A673 (cell line): ENCODE results near the gene OTOG. TPM values are rescaled to one million over a fixed set of nuclear protein-coding genes. Genes with fewer than 3 reads are reported as not detected.

Source experiments
- BruUV-seq: library from RNA; stranded (reverse); fragments of 400-500 nt; replicated peaks from 2 replicates; lab custom pipeline; 2021; lab: Mats Ljungman, UMichigan
- CTCF ChIA-PET: fragments of 300-600 bp; sonication (Branson Sonifier 250); formaldehyde crosslinking; loops from one replicate; lab custom pipeline; 2022; ENCODE audit warnings: antibody characterized with exemption; lab: Charles Lee
- POLR2A ChIA-PET: fragments of 300-600 bp; sonication (Branson Sonifier 250); formaldehyde crosslinking; loops from one replicate; lab custom pipeline; 2022; ENCODE audit warnings: antibody characterized with exemption; ENCODE audit not compliant: low non-redundant PET; lab: Charles Lee
- DNase-seq: peaks from one replicate; pipeline ENCODE4 v3.0.0-alpha.2; 2015; ENCODE audit warnings: low spot score
- H3K27ac ChIP-seq: fragments of 200-600 bp; sonication (generic); 2 replicates; pipeline ENCODE4 v1.5.1; 2016; ENCODE audit warnings: mixed run types, low read depth, mild to moderate bottlenecking, mixed read lengths, antibody characterized with exemption, low read length; ENCODE audit not compliant: poor library complexity, severe bottlenecking
- H3K27me3 ChIP-seq: fragments of 200-600 bp; sonication (generic); replicated peaks from 2 replicates; pipeline ENCODE4 v1.6.1; 2017; ENCODE audit warnings: mixed run types, low read depth, mild to moderate bottlenecking, mixed read lengths, antibody characterized with exemption, low read length; ENCODE audit not compliant: insufficient read depth, poor library complexity
- H3K36me3 ChIP-seq: fragments of 200-600 bp; sonication (generic); 2 replicates; pipeline ENCODE4 v1.6.1; 2016; ENCODE audit warnings: mixed run types, mild to moderate bottlenecking, mixed read lengths, antibody characterized with exemption, low read length; ENCODE audit not compliant: insufficient read depth, poor library complexity, severe bottlenecking
- H3K4me1 ChIP-seq: fragments of 200-600 bp; sonication (generic); 2 replicates; pipeline ENCODE4 v1.6.1; 2017; ENCODE audit warnings: mixed run types, mild to moderate bottlenecking, mixed read lengths, antibody characterized with exemption, low read length; ENCODE audit not compliant: insufficient read depth, poor library complexity, severe bottlenecking
- H3K4me3 ChIP-seq: fragments of 200-600 bp; sonication (generic); 2 replicates; pipeline ENCODE4 v1.5.1; 2016; ENCODE audit warnings: low read depth, mixed run types, mild to moderate bottlenecking, mixed read lengths, low read length; ENCODE audit not compliant: poor library complexity, severe bottlenecking
- H3K9me3 ChIP-seq: fragments of 200-600 bp; sonication (generic); 2 replicates; pipeline ENCODE4 v1.6.1; 2016; ENCODE audit warnings: mixed run types, low read depth, mild to moderate bottlenecking, mixed read lengths, antibody characterized with exemption, low read length; ENCODE audit not compliant: poor library complexity, severe bottlenecking
- EZH2 ChIP-seq: fragments of 200-600 bp; sonication (generic); IDR thresholded peaks from 2 replicates; pipeline ENCODE4 v1.6.1; 2017; ENCODE audit warnings: borderline replicate concordance, low read depth, mild to moderate bottlenecking, mixed read lengths, antibody characterized with exemption, low read length; ENCODE audit not compliant: poor library complexity, severe bottlenecking
- intact Hi-C: fragments of 100-400 bp; cut with micrococcal nuclease; formaldehyde crosslinking; loops from one replicate; pipeline ENCODE4 v1.10.0; 2022; ENCODE audit not compliant: unreplicated experiment
- total RNA-seq: library from RNA; stranded (reverse); gene quantifications from 2 replicates; pipeline ENCODE4 v1.2.3, GENCODE V29; 2021
- TF ChIP-seq, protein P1 (sequence below): fragments of 300-800, 200-600 bp; sonication (generic); conservative IDR thresholded peaks from 2 replicates; pipeline ENCODE4 v1.5.1; 2017; ENCODE audit warnings: low read depth, mild to moderate bottlenecking, antibody characterized with exemption, low read length, moderate library complexity, mixed read lengths

OTOG gene
- total RNA-seq, 1 experiment from 2014 or later, result not detected

DNA sequence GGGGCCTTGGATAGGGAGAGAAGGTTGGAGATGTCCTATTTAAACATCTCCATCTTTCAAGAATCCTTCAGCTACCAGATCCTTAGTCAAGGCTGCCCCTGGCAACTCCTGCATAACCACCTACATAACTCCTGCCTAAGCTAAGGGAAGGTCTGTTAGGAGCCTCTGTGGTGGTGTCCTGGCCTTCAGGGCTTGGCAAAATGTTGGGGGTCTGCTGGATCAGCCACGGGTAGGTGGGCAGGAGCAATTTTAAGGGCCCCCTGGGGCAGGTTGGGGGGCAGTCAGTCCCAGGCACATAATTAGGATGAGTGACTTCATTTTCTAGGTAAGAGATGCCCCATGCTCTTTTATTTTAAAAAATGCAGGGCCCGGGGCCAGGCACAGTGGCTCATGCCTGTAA, 28.7 kb upstream of the OTOG start:
- DNase-seq, result no peak
- no peaks in the 10 kb centered on the region for H3K36me3 ChIP-seq
- BruUV-seq, result no TSS peak
- no peak overlapping the region for H3K27ac ChIP-seq
- H3K9me3 ChIP-seq, result no peaks in the 10 kb centered on the region
- ChIA-PET CTCF (no interaction called here), POLR2A (no interaction called here)
- TF ChIP-seq, protein P1, sequence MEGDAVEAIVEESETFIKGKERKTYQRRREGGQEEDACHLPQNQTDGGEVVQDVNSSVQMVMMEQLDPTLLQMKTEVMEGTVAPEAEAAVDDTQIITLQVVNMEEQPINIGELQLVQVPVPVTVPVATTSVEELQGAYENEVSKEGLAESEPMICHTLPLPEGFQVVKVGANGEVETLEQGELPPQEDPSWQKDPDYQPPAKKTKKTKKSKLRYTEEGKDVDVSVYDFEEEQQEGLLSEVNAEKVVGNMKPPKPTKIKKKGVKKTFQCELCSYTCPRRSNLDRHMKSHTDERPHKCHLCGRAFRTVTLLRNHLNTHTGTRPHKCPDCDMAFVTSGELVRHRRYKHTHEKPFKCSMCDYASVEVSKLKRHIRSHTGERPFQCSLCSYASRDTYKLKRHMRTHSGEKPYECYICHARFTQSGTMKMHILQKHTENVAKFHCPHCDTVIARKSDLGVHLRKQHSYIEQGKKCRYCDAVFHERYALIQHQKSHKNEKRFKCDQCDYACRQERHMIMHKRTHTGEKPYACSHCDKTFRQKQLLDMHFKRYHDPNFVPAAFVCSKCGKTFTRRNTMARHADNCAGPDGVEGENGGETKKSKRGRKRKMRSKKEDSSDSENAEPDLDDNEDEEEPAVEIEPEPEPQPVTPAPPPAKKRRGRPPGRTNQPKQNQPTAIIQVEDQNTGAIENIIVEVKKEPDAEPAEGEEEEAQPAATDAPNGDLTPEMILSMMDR, result no peak
- no peak for TF ChIP-seq EZH2
- intact Hi-C loops, result no loop called here
- no peaks in the 10 kb centered on the region for H3K4me1 ChIP-seq
- H3K4me3 ChIP-seq, result no peak overlapping the region
- no peaks in the 10 kb centered on the region for H3K27me3 ChIP-seq

DNA sequence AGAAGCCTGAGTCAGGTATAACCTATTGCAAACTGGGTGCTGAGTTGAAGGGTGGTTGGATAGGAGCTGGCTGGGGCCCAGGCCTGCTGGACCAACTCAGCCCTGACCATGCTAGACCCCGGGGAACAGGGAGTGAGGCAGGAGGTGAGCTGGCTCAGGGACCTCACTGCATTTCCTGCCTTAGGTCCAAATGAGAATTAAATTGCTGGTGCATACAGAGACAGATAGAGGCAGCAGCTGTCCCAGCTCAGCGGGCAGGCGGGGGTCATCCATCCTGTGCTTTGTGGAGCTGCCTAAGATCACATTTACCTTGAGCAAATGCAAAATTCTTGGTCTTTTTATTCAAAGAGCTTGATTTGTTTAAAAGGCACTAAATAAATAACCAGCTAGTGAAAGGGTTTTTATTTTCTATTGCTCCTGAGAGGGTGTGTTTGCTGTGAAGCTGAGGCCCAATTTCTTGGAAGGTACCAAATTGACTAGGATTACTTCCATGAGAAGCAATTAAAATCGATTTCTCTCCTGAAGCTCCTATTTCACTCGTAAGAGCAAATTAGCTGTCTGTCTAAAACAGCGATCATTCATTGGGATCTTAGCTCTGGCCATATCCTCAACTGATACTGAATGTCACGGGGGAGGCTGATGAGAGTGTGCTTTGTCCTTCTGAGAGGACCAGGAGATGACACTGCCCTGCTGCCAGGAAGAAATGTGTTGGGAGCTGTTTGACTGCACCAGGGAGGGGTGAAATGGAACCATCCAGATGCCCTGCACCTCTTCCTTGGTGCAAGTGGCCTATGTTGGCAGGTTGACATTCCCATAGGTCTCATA, 27.8 kb upstream of the OTOG start:
- Histone ChIP-seq H3K27me3 (no peaks in the 10 kb centered on the region), H3K4me3 (no peak overlapping the region), H3K36me3 (no peaks in the 10 kb centered on the region), H3K9me3 (no peaks in the 10 kb centered on the region), H3K4me1 (no peaks in the 10 kb centered on the region), H3K27ac (no peak overlapping the region)
- POLR2A ChIA-PET, result no interaction called here
- intact Hi-C loops, result no loop called here
- no peak for TF ChIP-seq EZH2
- BruUV-seq, result no TSS peak
- DNase-seq, result no peak
- CTCF ChIA-PET, result interaction anchor here (0.7 kb wide), 1 partner anchor 15 kb away, joined by 3 read pairs; no protein-coding TSS in a partner anchor

DNA sequence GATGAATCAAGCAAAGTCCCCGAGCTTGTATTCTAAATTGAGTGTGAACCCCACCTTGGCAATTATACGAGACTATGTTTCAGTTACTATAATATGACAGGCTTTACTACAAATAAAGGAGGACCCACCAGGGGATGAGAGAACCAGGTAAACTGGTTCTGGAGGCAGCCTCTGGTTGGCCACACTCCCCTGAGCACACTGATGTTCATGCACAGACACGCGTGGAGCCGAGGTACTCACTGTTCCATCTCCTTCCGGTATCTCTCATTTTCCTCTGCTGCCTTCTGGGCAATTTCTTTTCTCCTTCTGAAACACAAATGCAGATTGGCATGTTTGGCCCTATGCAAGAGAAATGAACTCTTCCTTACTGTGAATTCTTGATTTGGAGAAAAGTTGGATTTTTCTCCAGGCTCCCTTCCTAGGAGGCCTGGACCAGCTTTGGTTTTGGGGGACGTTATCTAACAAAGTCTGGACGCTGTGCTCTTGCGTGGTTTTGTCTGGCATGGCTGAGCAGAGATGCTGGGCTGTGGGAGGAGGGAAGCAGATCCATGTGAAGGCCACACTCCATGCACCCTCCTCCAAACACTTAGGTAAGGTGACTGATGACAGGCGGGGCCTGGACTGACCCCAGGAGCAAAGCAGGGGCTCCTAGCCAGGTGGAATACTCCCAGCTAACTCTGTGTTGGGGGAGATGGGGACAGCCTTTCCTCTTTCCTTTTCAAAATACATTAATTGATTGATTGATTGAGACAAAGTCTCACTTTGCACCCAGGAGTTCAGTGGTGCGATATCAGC, 25.8 kb upstream of the OTOG start:
- Histone ChIP-seq H3K36me3 (no peaks in the 10 kb centered on the region), H3K9me3 (no peaks in the 10 kb centered on the region), H3K27me3 (no peaks in the 10 kb centered on the region), H3K4me1 (no peaks in the 10 kb centered on the region), H3K27ac (no peak overlapping the region), H3K4me3 (no peak overlapping the region)
- ChIA-PET CTCF (no interaction called here), POLR2A (no interaction called here)
- TF ChIP-seq, protein P1, result no peak
- TF ChIP-seq EZH2, result no peak
- intact Hi-C loops, result no loop called here
- DNase-seq, result no peak
- BruUV-seq, result no TSS peak
